Testis (tissue), 3 donors: ENCODE results near the gene PLEKHG4B. TPM values are rescaled to one million over a fixed set of nuclear protein-coding genes. Genes with fewer than 3 reads are reported as not detected.

Experiments
- DNase-seq: peaks from one replicate; pipeline ENCODE4 v3.0.0-alpha.2; 2019
- H3K27ac ChIP-seq, 2 donors: fragments of 200-600 bp; sonication (generic); one replicate each; pipeline ENCODE4 v1.5.1; 2019
- H3K27me3 ChIP-seq: fragments of 200-600 bp; sonication (generic); one replicate; pipeline ENCODE4 v1.5.1; 2019
- H3K36me3 ChIP-seq: fragments of 200-600 bp; sonication (generic); one replicate; pipeline ENCODE4 v1.5.1; 2017; ENCODE audit warnings: low read depth; ENCODE audit errors: missing control alignments
- H3K4me1 ChIP-seq: fragments of 200-600 bp; sonication (generic); one replicate; pipeline ENCODE4 v1.5.1; 2019
- H3K4me3 ChIP-seq, 2 donors: fragments of 200-600 bp; sonication (generic); one replicate each; pipeline ENCODE4 v1.5.1; 2017 to 2019
- H3K9me3 ChIP-seq: fragments of 200-600 bp; sonication (generic); one replicate; pipeline ENCODE4 v1.5.1; 2017
- POLR2A ChIP-seq: fragments of 450-650 bp; IDR thresholded peaks from one replicate; pipeline ENCODE4 v1.6.1; 2017; ENCODE audit warnings: antibody characterized with exemption, mild to moderate bottlenecking, moderate library complexity
- WGBS, 2 donors: methylation state at CpG; one replicate each; pipeline ENCODE4 v1.1.5; 2018; 5-methylcytosine and 5-hydroxymethylcytosine counted together
- intact Hi-C: fragments of 100-400 bp; cut with DNase I; formaldehyde crosslinking; loops from one replicate; pipeline ENCODE4 v1.15.1; 2023; ENCODE audit warnings: low total_unique reads
- polyA plus RNA-seq: library from polyadenylated mRNA; stranded (reverse); fragments of 350-450 nt; fragmentation: Illumina TruSeq; extraction: RNeasy Lipid Tissue Mini Kit (QIAGEN cat#74804); gene quantifications from one replicate; pipeline ENCODE4 v1.2.3, GENCODE V29; 2014; ENCODE audit warnings: low read depth, low replicate concordance; ENCODE audit not compliant: insufficient read depth
- total RNA-seq, 2 donors: library from RNA; depleted of rRNA; stranded (reverse); fragments of >200 nt; gene quantifications; one replicate each; pipeline ENCODE4 v1.2.3, GENCODE V29; 2016
- TF ChIP-seq, protein P1 (sequence below), 3 experiments: fragments of 450-650 bp in 2 of 3; fragments of 200-600 bp in 1 of 3; sonication (generic) in 1 of 3; IDR thresholded peaks; one replicate each; pipeline ENCODE4 v1.5.1; 2016 to 2019; ENCODE audit warnings: antibody characterized with exemption in 3 of 3, mild to moderate bottlenecking in 2 of 3, moderate library complexity in 1 of 3

PLEKHG4B gene
- total and polyA plus RNA-seq, 3 donors from 2014 or later, result 3.2 to 6.9 (median 6.0) TPM

DNA sequence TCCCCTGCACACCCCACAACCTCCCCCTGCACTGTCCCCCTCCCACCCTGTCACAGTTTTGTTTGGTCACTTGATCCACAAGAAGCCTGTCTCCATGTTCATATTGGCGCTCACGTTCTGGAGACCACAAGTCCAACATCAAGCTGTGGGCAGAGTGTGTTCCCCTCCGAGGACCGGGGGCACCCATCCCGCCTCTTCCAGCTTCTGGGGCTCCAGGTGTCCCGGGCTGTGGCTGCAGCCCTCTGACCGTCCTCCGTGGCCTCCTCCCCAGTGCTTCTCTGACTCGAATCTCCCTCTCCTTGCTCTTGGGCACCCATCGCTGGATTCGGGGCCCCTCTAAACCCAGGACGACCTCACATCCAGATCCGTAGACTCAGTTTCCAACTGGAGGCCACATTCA lies 49.2 kb downstream of the PLEKHG4B start:
- H3K27ac ChIP-seq, result no peak overlapping the region
- intact Hi-C loops, result no loop called here
- H3K36me3 ChIP-seq, result no peaks in the 10 kb centered on the region
- TF ChIP-seq, protein P1, sequence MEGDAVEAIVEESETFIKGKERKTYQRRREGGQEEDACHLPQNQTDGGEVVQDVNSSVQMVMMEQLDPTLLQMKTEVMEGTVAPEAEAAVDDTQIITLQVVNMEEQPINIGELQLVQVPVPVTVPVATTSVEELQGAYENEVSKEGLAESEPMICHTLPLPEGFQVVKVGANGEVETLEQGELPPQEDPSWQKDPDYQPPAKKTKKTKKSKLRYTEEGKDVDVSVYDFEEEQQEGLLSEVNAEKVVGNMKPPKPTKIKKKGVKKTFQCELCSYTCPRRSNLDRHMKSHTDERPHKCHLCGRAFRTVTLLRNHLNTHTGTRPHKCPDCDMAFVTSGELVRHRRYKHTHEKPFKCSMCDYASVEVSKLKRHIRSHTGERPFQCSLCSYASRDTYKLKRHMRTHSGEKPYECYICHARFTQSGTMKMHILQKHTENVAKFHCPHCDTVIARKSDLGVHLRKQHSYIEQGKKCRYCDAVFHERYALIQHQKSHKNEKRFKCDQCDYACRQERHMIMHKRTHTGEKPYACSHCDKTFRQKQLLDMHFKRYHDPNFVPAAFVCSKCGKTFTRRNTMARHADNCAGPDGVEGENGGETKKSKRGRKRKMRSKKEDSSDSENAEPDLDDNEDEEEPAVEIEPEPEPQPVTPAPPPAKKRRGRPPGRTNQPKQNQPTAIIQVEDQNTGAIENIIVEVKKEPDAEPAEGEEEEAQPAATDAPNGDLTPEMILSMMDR (IDR thresholded peaks at IDR 0.05), result no peak
- no peak for TF ChIP-seq POLR2A
- H3K27me3 ChIP-seq, result no peaks in the 10 kb centered on the region
- 88 to 89% methylated on average over 11 to 13 of the region's 13 CpGs for WGBS, 2 donors
- no peaks in the 10 kb centered on the region for H3K9me3 ChIP-seq
- no peak overlapping the region for H3K4me3 ChIP-seq
- no peak for DNase-seq
- H3K4me1 ChIP-seq, result no peaks in the 10 kb centered on the region

DNA sequence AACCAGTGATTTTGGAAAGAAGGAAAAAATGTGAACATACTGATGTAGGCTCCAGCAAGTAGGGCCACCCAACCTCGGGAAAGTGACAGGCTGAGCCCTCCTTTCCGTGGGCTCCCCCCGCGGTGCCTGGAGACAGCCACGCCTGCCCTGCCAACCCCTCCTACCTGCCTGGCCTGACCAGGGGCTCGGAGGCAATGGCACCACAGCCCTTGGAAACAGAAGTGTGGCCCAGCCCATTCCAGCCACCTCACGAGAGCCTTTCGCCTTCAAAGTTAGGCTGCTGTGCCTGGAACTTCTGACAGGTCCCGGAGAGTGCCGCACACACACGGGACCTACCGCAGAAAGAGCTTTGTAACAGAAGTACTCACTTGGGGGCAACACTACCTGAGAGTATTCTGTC lies 49.8 kb downstream of the PLEKHG4B start:
- Histone ChIP-seq H3K27ac (no peak overlapping the region), H3K9me3 (no peaks in the 10 kb centered on the region), H3K36me3 (no peaks in the 10 kb centered on the region), H3K4me1 (no peaks in the 10 kb centered on the region), H3K4me3 (no peak overlapping the region), H3K27me3 (no peaks in the 10 kb centered on the region)
- DNase-seq, result no peak
- WGBS, 2 donors, result 88 to 91% methylated on average over 12 of the region's 12 CpGs
- intact Hi-C loops, result no loop called here
- TF ChIP-seq, protein P1 (IDR thresholded peaks at IDR 0.05), result no peak
- no peak for TF ChIP-seq POLR2A

DNA sequence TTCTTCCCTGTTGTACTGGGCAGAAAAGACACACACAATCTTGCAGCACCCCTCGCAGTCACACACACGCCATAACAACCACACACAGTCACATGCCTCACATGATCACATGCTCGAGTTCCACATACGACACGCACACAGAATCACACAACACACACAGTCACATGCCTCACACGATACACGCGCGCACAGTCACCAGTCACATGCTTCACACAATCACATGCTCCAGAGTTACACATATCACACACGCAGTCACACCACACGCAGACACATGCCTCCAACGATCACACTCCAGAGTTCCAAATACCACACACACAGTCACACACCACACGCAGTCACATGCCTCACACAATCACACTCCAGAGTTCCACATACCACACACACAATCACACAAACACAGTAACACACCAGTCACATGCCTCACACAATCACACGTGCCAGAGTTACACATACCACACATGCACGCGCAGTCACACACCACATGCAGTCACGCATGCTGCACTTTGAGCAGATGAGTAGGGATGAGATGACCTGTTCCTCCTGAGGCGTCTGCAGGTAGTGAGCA lies 50.4 kb downstream of the PLEKHG4B start:
- no peak overlapping the region for H3K4me3 ChIP-seq
- H3K36me3 ChIP-seq, result no peaks in the 10 kb centered on the region
- DNase-seq, result no peak
- no peaks in the 10 kb centered on the region for H3K9me3 ChIP-seq
- intact Hi-C loops, result no loop called here
- H3K4me1 ChIP-seq, result no peaks in the 10 kb centered on the region
- no peak overlapping the region for H3K27ac ChIP-seq
- 94 to 96% methylated on average over 18 of the region's 18 CpGs for WGBS, 2 donors
- TF ChIP-seq, protein P1 (IDR thresholded peaks at IDR 0.05), result no peak
- TF ChIP-seq POLR2A, result no peak
- H3K27me3 ChIP-seq, result no peaks in the 10 kb centered on the region

DNA sequence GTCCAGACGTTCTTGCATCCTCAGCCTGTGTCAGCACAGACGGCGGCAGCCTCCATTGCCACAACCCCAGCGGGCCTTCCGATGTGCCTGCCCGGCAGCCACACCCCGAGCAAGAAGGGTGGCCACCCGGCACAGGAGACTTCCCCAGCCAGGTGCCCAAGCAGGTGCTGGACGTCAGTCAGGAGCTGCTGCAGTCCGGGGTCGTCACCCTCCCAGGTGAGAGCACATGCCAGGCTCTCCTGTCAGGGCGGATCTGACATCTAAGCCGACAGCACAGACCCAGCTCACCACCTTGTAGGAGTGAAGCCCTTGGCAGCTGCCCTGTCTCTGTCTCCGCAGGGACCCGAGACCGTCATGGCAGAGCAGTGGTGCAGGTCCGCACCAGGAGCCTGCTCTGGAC lies 51.1 kb downstream of the PLEKHG4B start:
- Histone ChIP-seq H3K27me3 (no peaks in the 10 kb centered on the region), H3K36me3 (no peaks in the 10 kb centered on the region), H3K4me3 (no peak overlapping the region), H3K4me1 (no peaks in the 10 kb centered on the region), H3K9me3 (no peaks in the 10 kb centered on the region), H3K27ac (no peak overlapping the region)
- intact Hi-C loops, result no loop called here
- TF ChIP-seq, protein P1 (IDR thresholded peaks at IDR 0.05), result no peak
- TF ChIP-seq POLR2A, result no peak
- no peak for DNase-seq
- WGBS, 2 donors, result 85 to 91% methylated on average over 4 to 17 of the region's 17 CpGs

DNA sequence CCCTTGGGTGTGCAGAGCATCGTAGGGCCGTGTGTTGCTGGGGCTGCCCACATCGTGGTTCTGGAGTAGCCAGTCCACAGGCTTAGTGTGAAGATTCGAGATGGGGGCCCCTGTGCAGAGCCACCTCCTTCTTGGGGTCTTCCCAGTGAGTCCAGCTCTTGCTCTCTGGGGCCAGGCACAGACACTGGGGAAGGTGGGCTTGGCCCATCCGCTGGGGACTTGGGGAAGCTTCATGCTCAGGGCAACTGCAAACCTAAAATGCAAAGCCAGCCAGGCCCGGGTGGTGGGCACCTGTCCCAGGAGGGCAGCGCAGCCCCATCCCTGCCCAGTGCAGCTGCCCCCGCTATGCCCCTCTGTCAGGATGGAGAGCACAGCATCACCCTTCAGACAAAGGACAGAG lies 53.0 kb downstream of the PLEKHG4B start:
- no peak for TF ChIP-seq POLR2A
- TF ChIP-seq, protein P1 (IDR thresholded peaks at IDR 0.05), result no peak
- DNase-seq, result no peak
- Histone ChIP-seq H3K9me3 (no peaks in the 10 kb centered on the region), H3K4me3 (no peak overlapping the region), H3K36me3 (no peaks in the 10 kb centered on the region), H3K27me3 (no peaks in the 10 kb centered on the region), H3K27ac (no peak overlapping the region), H3K4me1 (no peaks in the 10 kb centered on the region)
- 89 to 100% methylated on average over 1 to 8 of the region's 8 CpGs for WGBS, 2 donors
- intact Hi-C loops, result no loop called here
